SK-N-SH (cell line): ENCODE measurements around the gene PRIM1. TPM values are rescaled to one million over a fixed set of nuclear protein-coding genes. Genes with fewer than 3 reads are reported as not detected.

Experiments
- CTCF ChIA-PET: fragments of 300-600, 350-600 bp; formaldehyde crosslinking; extraction: SDS; loops from one replicate; lab custom pipeline; 2021; lab: Yijun Ruan, JAX
- POLR2A ChIA-PET: fragments of 350-600 bp; sonication (Branson Sonifier 250); formaldehyde crosslinking; extraction: SDS; loops from one replicate; lab custom pipeline; 2020; ENCODE audit warnings: antibody characterized with exemption, inconsistent platforms; lab: Yijun Ruan, JAX
- DNase-seq: peaks from one replicate; pipeline ENCODE4 v3.0.0; 2012
- H2AFZ ChIP-seq: fragments of 200-600 bp; sonication (generic); 2 replicates; pipeline ENCODE4 v1.8.1; 2016; ENCODE audit warnings: antibody characterized with exemption, mild to moderate bottlenecking, low read depth
- H3F3A ChIP-seq: fragments of 200-600 bp; sonication (generic); replicated peaks from 2 replicates; pipeline ENCODE3; 2016; ENCODE audit warnings: antibody characterized with exemption, mild to moderate bottlenecking; ENCODE audit not compliant: insufficient read depth
- H3K27ac ChIP-seq, 2 experiments: fragments of 200-500 bp in 1 of 2; fragments of 200-600 bp in 1 of 2; sonication (Bioruptor generic) in 1 of 2; sonication (generic), shearing (Covaris generic) in 1 of 2; 2 replicates each; pipeline versions ENCODE4 v1.5.1 to v1.6.1; 2014 to 2016; ENCODE audit warnings: low read depth in 2 of 2, inconsistent platforms in 1 of 2, low read length in 1 of 2, mild to moderate bottlenecking in 1 of 2, mixed read lengths in 1 of 2
- H3K27me3 ChIP-seq: fragments of 200-600 bp; sonication (generic), shearing (Covaris generic); 2 replicates; pipeline ENCODE4 v1.6.1; 2016; ENCODE audit warnings: mixed run types; ENCODE audit not compliant: insufficient read depth
- H3K36me3 ChIP-seq, 2 experiments: fragments of 200-500 bp in 1 of 2; fragments of 200-600 bp in 1 of 2; sonication (Bioruptor generic) in 1 of 2; sonication (generic) in 1 of 2; replicated peaks in 1 of 2; 2 replicates each; pipeline versions ENCODE3 to v1.5.1; 2014 to 2016; ENCODE audit warnings: low read length in 1 of 2, mild to moderate bottlenecking in 1 of 2; ENCODE audit not compliant: insufficient read depth in 2 of 2, control insufficient read depth in 1 of 2
- H3K4me1 ChIP-seq, 2 experiments: fragments of 200-500 bp in 1 of 2; fragments of 200-600 bp in 1 of 2; sonication (Bioruptor generic) in 1 of 2; sonication (generic), shearing (Covaris generic) in 1 of 2; 2 replicates each; pipeline versions ENCODE4 v1.5.1 to v1.6.1; 2014 to 2016; ENCODE audit warnings: low read depth in 1 of 2, low read length in 1 of 2, mixed run types in 1 of 2; ENCODE audit not compliant: insufficient read depth in 2 of 2, control insufficient read depth in 1 of 2
- H3K4me2 ChIP-seq: fragments of 200-600 bp; sonication (generic), shearing (Covaris generic); 2 replicates; pipeline ENCODE4 v1.6.1; 2017; ENCODE audit warnings: mixed run types
- H3K4me3 ChIP-seq, 2 experiments: fragments of 200-500 bp in 1 of 2; fragments of 200-600 bp in 1 of 2; sonication (Bioruptor generic) in 1 of 2; sonication (generic), shearing (Covaris generic) in 1 of 2; 2 replicates each; pipeline versions ENCODE4 v1.5.1 to v1.8.1; 2014 to 2016; ENCODE audit warnings: low read depth in 2 of 2, inconsistent platforms in 1 of 2, low read length in 1 of 2, mild to moderate bottlenecking in 1 of 2, mixed read lengths in 1 of 2, moderate library complexity in 1 of 2
- H3K79me2 ChIP-seq: fragments of 200-600 bp; sonication (generic); 2 replicates; pipeline ENCODE4 v1.8.1; 2017; ENCODE audit warnings: mild to moderate bottlenecking; ENCODE audit not compliant: insufficient read depth
- H3K9ac ChIP-seq: fragments of 200-600 bp; sonication (generic); 2 replicates; pipeline ENCODE4 v1.6.1; 2017; ENCODE audit warnings: mixed run types
- H3K9me2 ChIP-seq: fragments of 200-600 bp; sonication (generic); 2 replicates; pipeline ENCODE4 v1.6.1; 2017; ENCODE audit warnings: mixed run types
- H3K9me3 ChIP-seq: fragments of 200-600 bp; sonication (generic); 2 replicates; pipeline ENCODE4 v1.6.1; 2017; ENCODE audit warnings: mixed run types, mild to moderate bottlenecking, moderate library complexity
- H4K20me1 ChIP-seq: fragments of 200-600 bp; sonication (generic); 2 replicates; pipeline ENCODE4 v1.6.1; 2017; ENCODE audit warnings: mild to moderate bottlenecking, mixed run types; ENCODE audit not compliant: insufficient read depth
- CHD2 ChIP-seq: fragments of 150-350 bp; IDR thresholded peaks from 2 replicates; pipeline ENCODE4 v1.6.1; 2018; ENCODE audit warnings: low read length; ENCODE audit not compliant: partially characterized antibody
- EZH2phosphoT487 ChIP-seq: fragments of 200-600 bp; sonication (generic); IDR thresholded peaks from 2 replicates; pipeline ENCODE4 v1.6.1; 2017; ENCODE audit warnings: low read depth, mixed run types, mild to moderate bottlenecking, antibody characterized with exemption, moderate library complexity, borderline replicate concordance
- FOSL2 ChIP-seq: IDR thresholded peaks from 2 replicates; pipeline ENCODE4 v1.4.0; 2012; ENCODE audit warnings: low read depth, mild to moderate bottlenecking, moderate library complexity, borderline replicate concordance
- FOXJ3 ChIP-seq: sonication (generic); formaldehyde crosslinking; IDR thresholded peaks from 2 replicates; pipeline ENCODE4 v1.5.1; 2020; ENCODE audit warnings: mild to moderate bottlenecking, missing genetic modification reagents
- GABPA ChIP-seq: IDR thresholded peaks from 2 replicates; pipeline ENCODE4 v1.4.0; 2012; ENCODE audit warnings: low read depth, mild to moderate bottlenecking
- GATA2 ChIP-seq: sonication (generic); formaldehyde crosslinking; IDR thresholded peaks from 2 replicates; pipeline ENCODE4 v1.5.0; 2020; ENCODE audit warnings: mild to moderate bottlenecking, missing genetic modification reagents
- IRF3 ChIP-seq: fragments of 150-350 bp; IDR thresholded peaks from 2 replicates; pipeline ENCODE4 v1.6.1; 2016; ENCODE audit warnings: mild to moderate bottlenecking, low read depth, low read length
- JUND ChIP-seq: IDR thresholded peaks from 2 replicates; pipeline ENCODE4 v1.4.0; 2012
- NFIC ChIP-seq: IDR thresholded peaks from 2 replicates; pipeline ENCODE4 v1.4.0; 2012; ENCODE audit warnings: borderline replicate concordance
- TCF12 ChIP-seq: IDR thresholded peaks from 2 replicates; pipeline ENCODE4 v1.4.0; 2012
- ZBTB33 ChIP-seq: IDR thresholded peaks from 2 replicates; pipeline ENCODE4 v1.4.0; 2012; ENCODE audit warnings: low read depth, borderline replicate concordance
- WGBS: methylation state at CpG from one replicate; pipeline ENCODE4 v1.1.6; 2017; ENCODE audit warnings: low lambda C conversion rate; 5-methylcytosine and 5-hydroxymethylcytosine counted together
- polyA plus RNA-seq, 3 experiments: library from polyadenylated mRNA; depleted of rRNA; stranded (reverse); fragments of >200 nt; gene quantifications; 2 replicates each; pipeline ENCODE4 v1.2.3, GENCODE V29; 2012
- TF ChIP-seq, protein P1 (sequence below): fragments of 200-600 bp; sonication (generic); IDR thresholded peaks from 2 replicates; pipeline ENCODE4 v1.6.1; 2017; ENCODE audit warnings: antibody characterized with exemption, mild to moderate bottlenecking, moderate library complexity
- TF ChIP-seq, protein P2 (sequence below): IDR thresholded peaks from 2 replicates; pipeline ENCODE4 v1.4.0; 2012; ENCODE audit warnings: low read depth

The PRIM1 gene
- polyA plus RNA-seq, 1 of the 3 experiments (the other 2 are of a cell fraction): 10.9 TPM

DNA sequence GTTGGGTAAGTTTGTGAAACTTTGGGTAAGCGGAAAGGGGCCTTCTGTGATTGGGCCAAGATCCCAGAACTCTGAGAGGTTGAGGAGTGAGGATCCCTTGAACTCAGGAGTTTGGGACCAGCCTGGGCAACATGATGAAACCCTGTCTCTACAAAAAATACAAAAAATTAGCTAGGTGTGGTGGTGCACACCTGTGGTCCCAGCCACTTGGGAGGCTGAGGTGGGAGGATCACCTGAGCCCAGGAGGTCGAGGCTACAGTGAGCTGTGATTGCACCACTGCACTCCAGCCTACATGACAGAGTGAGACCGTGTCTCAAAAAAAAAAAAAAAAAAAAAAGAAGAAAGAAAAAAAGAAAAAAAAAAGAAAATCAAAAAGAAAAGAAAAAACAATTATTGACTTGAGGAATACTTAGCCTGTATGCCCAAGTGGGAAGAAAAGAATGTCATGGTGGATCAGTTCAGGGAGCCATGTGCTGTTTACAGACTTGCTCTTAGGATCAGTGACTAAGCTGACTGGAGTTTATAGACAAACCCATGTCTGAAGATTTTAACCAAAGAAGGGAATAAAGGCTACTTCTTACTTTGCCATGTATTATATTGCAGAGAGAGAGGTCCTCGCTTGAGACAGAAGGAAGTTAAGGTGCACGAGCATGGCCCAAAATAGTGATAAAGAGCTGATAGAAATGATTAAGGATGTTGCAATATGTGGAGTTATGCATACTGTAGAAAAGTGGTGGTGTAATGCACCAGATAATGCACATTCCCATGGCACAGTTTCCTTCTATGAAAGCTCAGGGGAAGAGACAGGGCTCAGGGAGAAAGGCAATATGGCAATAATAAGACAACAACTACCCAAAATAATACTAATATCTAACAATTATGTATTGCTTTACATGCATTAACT, 11.9 kb upstream of the PRIM1 start:
- WGBS: 58% methylated on average over 5 of the region's 5 CpGs
- no peak for DNase-seq
- Histone ChIP-seq H3K27ac (no peak overlapping the region), H3K4me1 (no peaks in the 10 kb centered on the region), H3K4me3 (no peak overlapping the region), H3K9ac (no peak overlapping the region), H3K9me2 (no peaks in the 10 kb centered on the region), H3K79me2 (no peaks in the 10 kb centered on the region), H4K20me1 (no peaks in the 10 kb centered on the region), H3K27me3 (no peaks in the 10 kb centered on the region), H3K9me3 (no peaks in the 10 kb centered on the region), H3K4me2 (no peak overlapping the region), H3K36me3 (no peaks in the 10 kb centered on the region), H3F3A (no peaks in the 10 kb centered on the region), H2AFZ (no peak overlapping the region)
- CTCF ChIA-PET: interaction anchor here (0.7 to 4.3 kb wide), 9 partner anchors 12 to 263 kb away, joined by 3 to 29 read pairs (median 3); partner anchors contain the start of gene PRIM1
- TF ChIP-seq NFIC (no peak), CHD2 (no peak), TCF12 (no peak), IRF3 (no peak), EZH2phosphoT487 (no peak), GABPA (no peak), JUND (no peak), FOSL2 (no peak), GATA2 (CRISPR knock-in tag) (no peak), ZBTB33 (no peak), FOXJ3 (CRISPR knock-in tag) (no peak)
- TF ChIP-seq, protein P1, sequence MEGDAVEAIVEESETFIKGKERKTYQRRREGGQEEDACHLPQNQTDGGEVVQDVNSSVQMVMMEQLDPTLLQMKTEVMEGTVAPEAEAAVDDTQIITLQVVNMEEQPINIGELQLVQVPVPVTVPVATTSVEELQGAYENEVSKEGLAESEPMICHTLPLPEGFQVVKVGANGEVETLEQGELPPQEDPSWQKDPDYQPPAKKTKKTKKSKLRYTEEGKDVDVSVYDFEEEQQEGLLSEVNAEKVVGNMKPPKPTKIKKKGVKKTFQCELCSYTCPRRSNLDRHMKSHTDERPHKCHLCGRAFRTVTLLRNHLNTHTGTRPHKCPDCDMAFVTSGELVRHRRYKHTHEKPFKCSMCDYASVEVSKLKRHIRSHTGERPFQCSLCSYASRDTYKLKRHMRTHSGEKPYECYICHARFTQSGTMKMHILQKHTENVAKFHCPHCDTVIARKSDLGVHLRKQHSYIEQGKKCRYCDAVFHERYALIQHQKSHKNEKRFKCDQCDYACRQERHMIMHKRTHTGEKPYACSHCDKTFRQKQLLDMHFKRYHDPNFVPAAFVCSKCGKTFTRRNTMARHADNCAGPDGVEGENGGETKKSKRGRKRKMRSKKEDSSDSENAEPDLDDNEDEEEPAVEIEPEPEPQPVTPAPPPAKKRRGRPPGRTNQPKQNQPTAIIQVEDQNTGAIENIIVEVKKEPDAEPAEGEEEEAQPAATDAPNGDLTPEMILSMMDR: no peak
- TF ChIP-seq, protein P2, sequence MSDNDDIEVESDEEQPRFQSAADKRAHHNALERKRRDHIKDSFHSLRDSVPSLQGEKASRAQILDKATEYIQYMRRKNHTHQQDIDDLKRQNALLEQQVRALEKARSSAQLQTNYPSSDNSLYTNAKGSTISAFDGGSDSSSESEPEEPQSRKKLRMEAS: no peak
- POLR2A ChIA-PET: interaction anchor here (0.6 kb wide), 1 partner anchor 404 kb away, joined by 8 read pairs; the partner anchor contains the start of gene STAT2
